KG1 (cell line): ENCODE measurements around the gene GNG5.
"Not testable (repeated sequence)": the region's sequence is repeated elsewhere in the genome, so short reads cannot be mapped to it uniquely, and the experiment has no call there.

Experiments used
- DNase-seq: peaks from one replicate; lab custom pipeline; 2025; lab: John Stamatoyannopoulos, UW

Gene GNG5

DNA sequence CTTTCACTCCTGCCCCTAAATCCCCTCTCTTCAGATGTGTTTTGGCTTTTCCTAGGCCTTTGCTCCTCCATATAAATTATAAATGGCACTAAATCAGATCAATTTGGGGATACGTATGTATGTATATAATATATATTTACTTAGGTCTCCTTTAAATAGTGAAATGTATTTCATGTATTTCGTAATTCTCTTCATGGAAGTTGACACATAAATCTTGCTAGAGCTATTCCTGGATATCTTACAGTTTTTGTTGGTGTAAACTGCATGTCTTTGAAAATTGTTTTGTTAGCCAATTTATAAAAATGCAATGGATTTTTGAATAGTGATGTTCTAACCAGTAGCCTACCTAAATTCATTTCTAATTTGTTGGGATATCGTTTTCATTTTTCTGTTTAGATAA is 18.3 kb downstream of the GNG5 start:
- DNase-seq = no peak

GRCh38 chr1:84481317-84481716 is 25.1 kb downstream of the GNG5 start:
- no peak for DNase-seq

- no peak for DNase-seq
Observed at GRCh38 chr1:84480650-84481049, 25.7 kb downstream of the GNG5 start.

- no peak for DNase-seq
Observed at GRCh38 chr1:84479998-84480397, 26.4 kb downstream of the GNG5 start.

GRCh38 chr1:84478876-84479868 is 27.2 kb downstream of the GNG5 start, which contains the start of gene RPF1:
RPF1 (plus strand) TSS chr1:84479266; CDS start chr1:84479282, 16 bp downstream.
- DNase-seq = peak; percentile 88

GRCh38 chr1:84476225-84476624 is 30.2 kb downstream of the GNG5 start:
- DNase-seq = no peak

GRCh38 chr1:84467298-84467697 is 39.1 kb downstream of the GNG5 start:
- DNase-seq = no peak

DNA sequence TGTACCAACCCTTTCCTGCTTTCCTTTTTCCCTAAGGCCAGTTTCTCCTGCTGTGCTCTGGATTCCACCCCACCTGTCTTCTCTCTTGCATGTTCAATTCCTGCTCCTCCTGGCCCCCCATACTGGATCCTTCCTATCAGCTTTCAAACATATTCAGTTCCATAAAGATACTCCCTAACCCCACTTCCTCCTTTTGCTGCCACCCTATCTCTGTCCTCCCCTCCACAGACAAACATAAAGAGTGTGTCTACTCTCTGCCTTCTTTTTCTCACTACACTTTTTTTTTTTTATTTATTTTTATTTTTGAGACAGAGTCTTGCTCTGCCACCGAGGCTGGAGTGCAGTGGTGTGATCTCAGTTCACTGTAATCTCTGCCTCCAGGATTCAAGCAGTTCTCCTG is 44.3 kb downstream of the GNG5 start:
- DNase-seq = no peak

GRCh38 chr1:84452436-84452835 is 53.9 kb downstream of the GNG5 start:
- no peak for DNase-seq

GRCh38 chr1:84450910-84451309 is 55.5 kb downstream of the GNG5 start:
- no peak for DNase-seq

- not testable (repeated sequence) for DNase-seq
Observed at GRCh38 chr1:84448704-84449103, 57.7 kb downstream of the GNG5 start.
